ENCODE data around the gene HIVEP3.

The HIVEP3 gene

GRCh38 chr1:41482001-41482765 lies 436.5 kb downstream of the HIVEP3 start:
- in situ Hi-C loops (cut with MboI; ENCODE audit: low sequenced_read_pairs): no loop called here

- in situ Hi-C loops (cut with MboI; ENCODE audit: low sequenced_read_pairs): no loop called here
Measured at GRCh38 chr1:41481109-41481775, 437.5 kb downstream of the HIVEP3 start.

- in situ Hi-C loops (cut with MboI; ENCODE audit: low sequenced_read_pairs): no loop called here
Measured at GRCh38 chr1:41480204-41481108, 438.3 kb downstream of the HIVEP3 start.

- in situ Hi-C loops (cut with MboI; ENCODE audit: low sequenced_read_pairs): no loop called here
Measured at GRCh38 chr1:41479808-41480160, 438.9 kb downstream of the HIVEP3 start.

- in situ Hi-C loops (cut with MboI; ENCODE audit: low sequenced_read_pairs): no loop called here
Measured at GRCh38 chr1:41479000-41479807, 439.5 kb downstream of the HIVEP3 start.

- in situ Hi-C loops (cut with MboI; ENCODE audit: low sequenced_read_pairs): no loop called here
Measured at GRCh38 chr1:41478118-41478748, 440.5 kb downstream of the HIVEP3 start.

- in situ Hi-C loops (cut with MboI; ENCODE audit: low sequenced_read_pairs): no loop called here
Measured at GRCh38 chr1:41476807-41477361, 441.8 kb downstream of the HIVEP3 start.

DNA sequence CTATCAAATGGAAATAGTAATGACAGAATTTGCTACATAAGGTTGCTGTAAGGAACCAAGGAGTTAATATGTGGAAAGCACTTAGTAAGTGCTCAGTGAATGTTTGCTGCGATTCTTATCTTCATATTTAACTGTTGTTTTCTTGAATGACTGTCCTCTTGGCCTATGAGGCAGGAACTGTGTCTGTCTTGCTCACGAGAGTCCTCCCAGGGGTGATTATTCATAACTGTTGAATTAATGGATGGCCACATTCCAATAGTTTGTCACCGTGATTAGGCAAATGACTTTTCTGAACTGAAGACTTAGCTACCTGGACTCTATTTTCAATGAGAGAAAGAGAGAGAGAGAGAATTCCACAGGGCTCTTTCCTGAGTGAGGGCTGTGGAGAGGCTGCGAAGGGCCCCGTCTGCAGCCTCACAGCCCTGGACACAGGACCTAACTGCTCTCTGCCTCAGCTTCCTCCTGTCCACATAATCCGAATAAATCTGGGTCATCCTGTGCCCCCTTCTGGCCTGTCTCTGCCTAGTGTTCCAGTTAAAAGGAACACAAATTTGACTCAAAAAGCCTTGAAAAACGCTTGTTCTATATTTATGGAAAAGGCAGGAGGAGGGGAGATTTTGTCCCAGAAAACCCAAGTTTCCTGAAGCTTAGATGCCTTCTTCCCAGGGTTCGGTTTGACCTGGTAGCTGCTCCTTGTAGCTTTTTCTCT lies 442.7 kb downstream of the HIVEP3 start:
- in situ Hi-C loops (cut with MboI; ENCODE audit: low sequenced_read_pairs): no loop called here

- in situ Hi-C loops (cut with MboI; ENCODE audit: low sequenced_read_pairs): no loop called here
Measured at GRCh38 chr1:41475346-41475745, 443.4 kb downstream of the HIVEP3 start.

GRCh38 chr1:41474490-41475271 lies 444.0 kb downstream of the HIVEP3 start:
- in situ Hi-C loops (cut with MboI; ENCODE audit: low sequenced_read_pairs): no loop called here

GRCh38 chr1:41473738-41474362 lies 444.9 kb downstream of the HIVEP3 start:
- in situ Hi-C loops (cut with MboI; ENCODE audit: low sequenced_read_pairs): no loop called here

- in situ Hi-C loops (cut with MboI; ENCODE audit: low sequenced_read_pairs): no loop called here
Measured at GRCh38 chr1:41471658-41472057, 447.1 kb downstream of the HIVEP3 start.

GRCh38 chr1:41469706-41470105 lies 449.0 kb downstream of the HIVEP3 start:
- in situ Hi-C loops (cut with MboI; ENCODE audit: low sequenced_read_pairs): no loop called here

GRCh38 chr1:41468122-41468762 lies 450.5 kb downstream of the HIVEP3 start:
- in situ Hi-C loops (cut with MboI; ENCODE audit: low sequenced_read_pairs): no loop called here

DNA sequence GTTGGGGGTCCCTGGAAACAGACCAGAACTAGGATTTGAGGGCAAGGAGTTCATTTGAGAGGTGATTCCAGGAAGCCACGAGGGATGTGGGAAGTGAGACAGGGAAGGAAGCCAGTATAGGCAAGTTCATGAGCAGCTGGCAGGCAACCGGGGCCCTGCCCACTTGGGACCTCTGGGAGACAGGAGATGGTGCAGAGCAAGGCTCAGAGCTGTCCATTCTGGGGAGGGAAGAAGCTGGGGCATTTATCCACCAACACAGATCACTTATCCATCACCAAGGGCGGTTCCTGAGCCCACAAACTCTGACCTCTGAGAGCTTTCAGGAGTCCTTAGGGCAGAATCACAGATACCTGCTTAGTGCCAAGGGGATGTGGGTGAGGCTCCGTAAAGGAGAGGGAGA lies 451.0 kb downstream of the HIVEP3 start:
- in situ Hi-C loops (cut with MboI; ENCODE audit: low sequenced_read_pairs): no loop called here

GRCh38 chr1:41466146-41466545 lies 452.6 kb downstream of the HIVEP3 start:
- in situ Hi-C loops (cut with MboI; ENCODE audit: low sequenced_read_pairs): no loop called here

DNA sequence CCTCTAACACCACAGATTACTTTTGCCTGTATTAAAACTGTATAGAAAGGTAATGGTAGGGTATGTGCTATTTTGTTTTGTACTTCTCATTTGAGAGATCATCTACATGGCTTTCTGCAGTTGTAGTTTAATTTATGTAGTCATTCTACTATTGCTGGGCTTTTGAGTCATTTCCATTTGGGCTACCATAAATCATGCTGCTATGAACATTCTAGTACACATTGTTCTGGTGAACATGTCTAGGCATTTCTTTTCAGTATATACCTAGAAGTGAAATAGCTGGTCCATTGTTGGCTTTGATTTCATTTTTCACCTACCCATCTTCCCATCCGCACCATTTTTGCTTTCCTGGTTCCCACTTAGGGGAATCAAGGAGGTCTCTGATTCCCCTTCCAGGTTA lies 453.0 kb downstream of the HIVEP3 start:
- in situ Hi-C loops (cut with MboI; ENCODE audit: low sequenced_read_pairs): no loop called here

DNA sequence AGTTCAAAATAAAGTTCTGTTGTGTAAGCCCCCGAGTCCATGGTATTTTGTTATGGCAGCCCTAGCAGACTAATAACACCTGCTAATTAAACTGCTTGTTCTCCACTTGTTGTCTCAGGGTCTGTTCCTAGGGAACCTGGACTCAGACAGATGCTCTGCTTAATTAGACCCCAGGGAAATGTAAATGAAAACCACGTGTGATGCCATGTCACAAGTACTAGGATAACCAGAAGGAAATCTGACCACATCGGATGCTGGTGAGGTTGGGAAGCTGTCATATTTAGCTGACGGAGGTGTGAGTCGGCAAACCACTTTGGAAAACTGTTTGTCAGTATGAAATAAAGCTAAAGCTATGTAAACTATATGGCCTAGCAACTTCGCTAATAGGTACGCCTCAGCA lies 453.8 kb downstream of the HIVEP3 start:
- in situ Hi-C loops (cut with MboI; ENCODE audit: low sequenced_read_pairs): no loop called here

Measured in HL-60/S4 treated with phorbol 12-myristate 13-acetate at 8.2 ng/mL for 4 days and 3 days (cell line).